DMS53 (cell line): ENCODE data around the gene DHRS3.

Experiments used
- DNase-seq: peaks from one replicate; lab custom pipeline; 2025; lab: John Stamatoyannopoulos, UW

The DHRS3 gene

GRCh38 chr1:12616709-12617373, 1.2 kb downstream of the DHRS3 start:
- peak; percentile 73 for DNase-seq

GRCh38 chr1:12615865-12616708, 1.9 kb downstream of the DHRS3 start:
- DNase-seq: peak; percentile 79

- no peak for DNase-seq
Measured at GRCh38 chr1:12615159-12615864, 2.7 kb downstream of the DHRS3 start.

DNA sequence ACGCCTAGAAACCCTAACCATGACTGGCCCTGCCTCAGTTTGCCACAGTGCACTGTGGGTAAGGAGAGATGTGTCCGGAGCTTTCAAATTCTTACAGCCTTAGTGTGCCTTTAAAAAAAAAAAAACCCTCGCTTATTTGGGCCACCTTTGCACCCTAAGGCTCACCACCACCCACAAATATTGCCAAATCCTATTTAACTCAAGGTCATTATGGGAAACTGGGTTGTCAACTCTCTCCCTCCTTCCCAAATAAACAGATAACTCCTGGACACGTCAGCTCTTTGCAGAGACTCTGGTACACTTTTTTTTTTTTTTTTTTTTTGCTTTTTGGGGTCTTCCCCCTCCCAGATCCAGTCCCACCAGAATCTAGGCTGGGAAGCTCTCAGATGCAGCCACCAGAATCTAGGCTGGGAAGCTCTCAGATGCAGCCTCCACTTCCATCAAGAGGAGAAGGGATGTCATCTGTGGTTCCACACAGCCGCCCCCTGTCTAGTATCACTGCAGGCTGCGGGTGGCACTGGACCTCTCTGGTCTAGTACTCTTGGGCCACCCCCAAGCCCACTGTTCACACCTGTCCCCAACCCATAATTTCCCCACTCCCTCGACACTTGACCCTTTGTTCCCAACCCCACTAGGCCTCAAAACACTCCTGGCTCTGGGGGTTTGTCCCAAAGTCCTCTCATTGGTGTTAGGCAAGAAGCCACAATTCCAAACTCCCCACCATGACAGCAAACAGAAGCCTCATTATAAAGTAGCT, 3.4 kb downstream of the DHRS3 start:
- no peak for DNase-seq

DNA sequence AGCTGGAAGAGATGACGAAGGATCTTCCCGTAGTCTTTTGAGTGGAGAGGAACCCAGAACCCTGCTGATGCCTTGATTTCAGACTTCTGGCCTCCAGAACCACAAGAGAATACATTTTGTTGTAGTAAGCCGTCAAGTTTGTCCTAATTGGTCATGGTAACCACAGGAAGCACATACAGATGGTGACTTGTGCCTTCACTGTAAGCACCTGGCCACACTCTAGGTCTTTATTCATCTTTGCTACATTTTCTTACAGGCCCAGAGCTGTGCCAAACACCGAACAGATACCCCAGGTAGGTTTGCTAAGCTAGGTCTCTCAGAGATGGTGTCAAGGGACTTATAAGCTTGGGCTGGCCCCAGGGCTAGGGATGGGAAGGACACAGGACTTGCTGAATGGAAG, 4.8 kb downstream of the DHRS3 start:
- no peak for DNase-seq

DNA sequence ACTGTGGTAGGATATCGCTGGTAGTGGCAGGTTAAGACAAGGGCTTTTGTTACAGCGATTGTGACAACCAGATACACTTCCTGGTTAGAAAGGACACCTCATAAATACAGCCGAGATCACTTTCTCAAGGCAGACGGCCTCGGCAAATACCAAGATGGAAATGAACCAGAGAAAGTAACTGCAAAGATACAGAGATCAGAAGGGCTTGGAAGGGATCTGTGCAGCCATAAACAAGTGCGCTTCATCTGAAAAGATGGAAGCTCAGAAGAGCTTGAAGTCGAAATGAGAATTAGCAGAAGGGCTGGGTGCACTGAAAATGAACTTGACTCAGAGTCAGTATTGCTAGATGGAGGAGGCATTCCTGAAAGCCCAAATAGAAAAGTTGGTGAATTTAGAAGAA, 7.1 kb downstream of the DHRS3 start:
- DNase-seq: no peak

GRCh38 chr1:12610305-12610935, 7.6 kb downstream of the DHRS3 start:
- DNase-seq: no peak

- DNase-seq: no peak
Measured at GRCh38 chr1:12609469-12610003, 8.5 kb downstream of the DHRS3 start.

DNA sequence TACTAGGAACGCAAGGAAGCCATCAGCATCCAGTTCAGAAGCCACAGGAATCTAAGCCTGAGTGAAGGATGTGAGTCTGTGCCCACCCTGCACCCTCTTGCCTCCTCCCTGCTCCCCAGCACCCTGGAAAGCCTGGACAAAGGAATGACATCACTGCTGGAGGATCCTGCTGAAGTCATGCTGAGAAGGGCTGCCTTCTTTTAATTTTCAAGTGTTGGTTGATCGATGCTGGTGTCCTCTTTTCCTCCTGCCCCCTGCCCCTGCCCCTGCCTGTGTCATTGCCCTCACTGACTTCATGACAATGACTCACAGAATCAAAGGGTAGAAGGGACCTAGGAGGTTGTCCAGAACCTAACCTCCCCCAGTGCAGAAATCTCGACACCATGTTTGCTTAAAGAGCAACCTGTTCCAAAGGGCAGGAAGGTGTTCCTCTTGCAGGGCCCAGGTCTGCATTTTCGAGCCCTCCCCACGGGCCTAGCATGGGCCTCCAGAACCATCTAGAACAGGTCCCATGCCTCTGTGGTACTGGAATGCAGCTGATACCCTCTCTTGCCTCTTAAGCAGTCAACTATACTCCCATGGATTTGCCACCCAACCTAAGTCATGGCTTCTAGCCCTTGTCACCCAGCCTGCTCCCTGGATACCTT, 9.6 kb downstream of the DHRS3 start:
- no peak for DNase-seq

DNA sequence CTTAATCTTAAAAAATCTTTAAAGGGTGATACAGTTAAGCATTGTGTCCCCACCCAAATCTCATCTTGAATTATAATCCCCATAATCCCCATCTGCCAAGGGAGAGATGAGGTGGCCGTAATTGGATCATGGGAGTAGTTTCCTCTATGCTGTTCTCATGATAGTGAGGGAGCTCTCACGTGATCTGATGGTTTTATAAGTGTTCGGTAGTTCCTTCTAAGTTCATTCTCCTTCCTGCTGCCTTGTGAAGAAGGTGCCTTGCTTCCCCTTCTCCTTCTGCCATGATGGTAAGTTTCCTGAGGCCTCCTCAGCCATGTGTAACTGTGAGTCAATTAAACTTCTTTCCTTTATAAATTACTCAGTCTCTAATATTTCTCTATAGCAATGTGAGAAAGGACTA, 10.7 kb downstream of the DHRS3 start:
- no peak for DNase-seq

- no peak for DNase-seq
Measured at GRCh38 chr1:12604986-12605385, 13.0 kb downstream of the DHRS3 start.

- peak; percentile 93 for DNase-seq
Measured at GRCh38 chr1:12604114-12604874, 13.7 kb downstream of the DHRS3 start.

GRCh38 chr1:12603224-12603623, 14.8 kb downstream of the DHRS3 start:
- no peak for DNase-seq

DNA sequence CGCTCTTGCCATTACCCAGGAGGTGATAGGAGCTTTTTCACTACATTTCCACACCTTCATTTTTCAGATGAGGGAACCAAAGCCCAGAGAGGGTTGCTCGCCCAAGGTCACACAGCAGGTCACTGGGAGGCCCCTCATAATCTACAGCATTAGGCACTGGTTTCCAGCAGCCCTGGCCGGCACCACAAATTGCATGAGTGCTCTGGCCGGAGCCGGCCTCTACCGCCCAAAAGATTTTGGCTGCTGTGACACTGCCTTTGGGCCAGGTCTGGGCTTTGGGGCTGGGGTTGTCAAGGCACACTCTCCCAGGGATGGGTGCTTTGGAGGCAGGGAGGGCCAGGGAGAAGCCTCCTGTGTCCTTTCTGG, 15.4 kb downstream of the DHRS3 start:
- no peak for DNase-seq

- no peak for DNase-seq
Measured at GRCh38 chr1:12601700-12602658, 16.0 kb downstream of the DHRS3 start.

GRCh38 chr1:12600880-12601633, 17.0 kb downstream of the DHRS3 start:
- peak; percentile 68 for DNase-seq

DNA sequence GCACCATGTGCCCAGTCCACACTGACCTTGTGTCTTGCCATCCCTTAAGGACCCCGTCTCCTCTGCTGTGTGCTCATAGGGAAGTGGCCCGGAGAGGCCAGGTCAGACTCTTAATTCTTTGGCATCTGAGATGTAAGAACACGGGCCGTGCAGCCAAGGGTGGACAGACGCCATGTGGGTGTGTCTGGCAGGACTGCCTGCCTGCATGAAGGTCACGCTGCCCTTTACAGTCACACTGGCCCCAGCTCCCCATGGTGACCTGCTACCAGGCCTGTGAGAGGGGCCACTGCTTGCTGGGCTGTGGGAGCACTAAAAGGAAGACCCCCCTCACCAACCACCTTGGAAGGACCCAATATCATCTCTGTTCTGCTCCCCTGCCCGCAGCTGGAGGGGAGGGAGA, 17.7 kb downstream of the DHRS3 start:
- DNase-seq: no peak

GRCh38 chr1:12599657-12600056, 18.4 kb downstream of the DHRS3 start:
- DNase-seq: no peak
